ENCODE data around the gene RHBDL1. TPM values are rescaled to one million over a fixed set of nuclear protein-coding genes. Genes with fewer than 3 reads are reported as not detected.
"Not testable (repeated sequence)": the region's sequence is repeated elsewhere in the genome, so short reads cannot be mapped to it uniquely, and the experiment has no call there.

Gene RHBDL1
- total and polyA plus RNA-seq, 9 of the 15 experiments (the other 6 are each of a cell fraction or from before 2014, with no cell fraction given), result 0.03 to 5.6 (median 1.3) TPM; not detected in 1

GRCh38 chr16:712740-713250 is 37.3 kb downstream of the RHBDL1 start (continued):
- TF ChIP-seq L3MBTL2 (IDR thresholded peaks at IDR 0.05) (0 out of 2 replicates have a peak, but pooled peaks have one; percentile 23), STAG1 (CRISPR knock-in tag; IDR thresholded peaks at IDR 0.05; ENCODE audit: borderline replicate concordance) (peak; percentile 56; the same call in 1 of the 2 replicates), CTCF (IDR thresholded peaks at IDR 0.05 in 2 of 3, conservative IDR thresholded peaks at IDR 0.05 in 1 of 3; ENCODE audit: insufficient read depth in 2 of 3, low read depth in 1 of 3, low read length in 3 of 3) (peak; percentile 59 to 70 (median 66)), PHF21A (IDR thresholded peaks at IDR 0.05; ENCODE audit: borderline replicate concordance, low read depth) (0 out of 2 replicates have a peak, but pooled peaks have one; percentile 28), ARID2 (IDR thresholded peaks at IDR 0.05) (0 out of 2 replicates have a peak, but pooled peaks have one; percentile 38), CREM (IDR thresholded peaks at IDR 0.05; ENCODE audit: low read depth) (0 out of 2 replicates have a peak, but pooled peaks have one; percentile 15), ATF3 (IDR thresholded peaks at IDR 0.05) (peak; percentile 57), TFAP4 (CRISPR knock-in tag; IDR thresholded peaks at IDR 0.05; ENCODE audit: borderline replicate concordance) (peak; percentile 61; the same call in 1 of the 2 replicates), EGR1 (conservative IDR thresholded peaks at IDR 0.05) (peak; percentile 94)
- TF ChIP-seq, protein P1, sequence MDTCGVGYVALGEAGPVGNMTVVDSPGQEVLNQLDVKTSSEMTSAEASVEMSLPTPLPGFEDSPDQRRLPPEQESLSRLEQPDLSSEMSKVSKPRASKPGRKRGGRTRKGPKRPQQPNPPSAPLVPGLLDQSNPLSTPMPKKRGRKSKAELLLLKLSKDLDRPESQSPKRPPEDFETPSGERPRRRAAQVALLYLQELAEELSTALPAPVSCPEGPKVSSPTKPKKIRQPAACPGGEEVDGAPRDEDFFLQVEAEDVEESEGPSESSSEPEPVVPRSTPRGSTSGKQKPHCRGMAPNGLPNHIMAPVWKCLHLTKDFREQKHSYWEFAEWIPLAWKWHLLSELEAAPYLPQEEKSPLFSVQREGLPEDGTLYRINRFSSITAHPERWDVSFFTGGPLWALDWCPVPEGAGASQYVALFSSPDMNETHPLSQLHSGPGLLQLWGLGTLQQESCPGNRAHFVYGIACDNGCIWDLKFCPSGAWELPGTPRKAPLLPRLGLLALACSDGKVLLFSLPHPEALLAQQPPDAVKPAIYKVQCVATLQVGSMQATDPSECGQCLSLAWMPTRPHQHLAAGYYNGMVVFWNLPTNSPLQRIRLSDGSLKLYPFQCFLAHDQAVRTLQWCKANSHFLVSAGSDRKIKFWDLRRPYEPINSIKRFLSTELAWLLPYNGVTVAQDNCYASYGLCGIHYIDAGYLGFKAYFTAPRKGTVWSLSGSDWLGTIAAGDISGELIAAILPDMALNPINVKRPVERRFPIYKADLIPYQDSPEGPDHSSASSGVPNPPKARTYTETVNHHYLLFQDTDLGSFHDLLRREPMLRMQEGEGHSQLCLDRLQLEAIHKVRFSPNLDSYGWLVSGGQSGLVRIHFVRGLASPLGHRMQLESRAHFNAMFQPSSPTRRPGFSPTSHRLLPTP (IDR thresholded peaks at IDR 0.05; ENCODE audit: borderline replicate concordance, extremely low read depth, insufficient read length), result peak; percentile 10
- not testable (repeated sequence) for TF ChIP-seq ATF3 (CRISPR knock-in tag; conservative IDR thresholded peaks at IDR 0.05)
- TF ChIP-seq, protein P2, sequence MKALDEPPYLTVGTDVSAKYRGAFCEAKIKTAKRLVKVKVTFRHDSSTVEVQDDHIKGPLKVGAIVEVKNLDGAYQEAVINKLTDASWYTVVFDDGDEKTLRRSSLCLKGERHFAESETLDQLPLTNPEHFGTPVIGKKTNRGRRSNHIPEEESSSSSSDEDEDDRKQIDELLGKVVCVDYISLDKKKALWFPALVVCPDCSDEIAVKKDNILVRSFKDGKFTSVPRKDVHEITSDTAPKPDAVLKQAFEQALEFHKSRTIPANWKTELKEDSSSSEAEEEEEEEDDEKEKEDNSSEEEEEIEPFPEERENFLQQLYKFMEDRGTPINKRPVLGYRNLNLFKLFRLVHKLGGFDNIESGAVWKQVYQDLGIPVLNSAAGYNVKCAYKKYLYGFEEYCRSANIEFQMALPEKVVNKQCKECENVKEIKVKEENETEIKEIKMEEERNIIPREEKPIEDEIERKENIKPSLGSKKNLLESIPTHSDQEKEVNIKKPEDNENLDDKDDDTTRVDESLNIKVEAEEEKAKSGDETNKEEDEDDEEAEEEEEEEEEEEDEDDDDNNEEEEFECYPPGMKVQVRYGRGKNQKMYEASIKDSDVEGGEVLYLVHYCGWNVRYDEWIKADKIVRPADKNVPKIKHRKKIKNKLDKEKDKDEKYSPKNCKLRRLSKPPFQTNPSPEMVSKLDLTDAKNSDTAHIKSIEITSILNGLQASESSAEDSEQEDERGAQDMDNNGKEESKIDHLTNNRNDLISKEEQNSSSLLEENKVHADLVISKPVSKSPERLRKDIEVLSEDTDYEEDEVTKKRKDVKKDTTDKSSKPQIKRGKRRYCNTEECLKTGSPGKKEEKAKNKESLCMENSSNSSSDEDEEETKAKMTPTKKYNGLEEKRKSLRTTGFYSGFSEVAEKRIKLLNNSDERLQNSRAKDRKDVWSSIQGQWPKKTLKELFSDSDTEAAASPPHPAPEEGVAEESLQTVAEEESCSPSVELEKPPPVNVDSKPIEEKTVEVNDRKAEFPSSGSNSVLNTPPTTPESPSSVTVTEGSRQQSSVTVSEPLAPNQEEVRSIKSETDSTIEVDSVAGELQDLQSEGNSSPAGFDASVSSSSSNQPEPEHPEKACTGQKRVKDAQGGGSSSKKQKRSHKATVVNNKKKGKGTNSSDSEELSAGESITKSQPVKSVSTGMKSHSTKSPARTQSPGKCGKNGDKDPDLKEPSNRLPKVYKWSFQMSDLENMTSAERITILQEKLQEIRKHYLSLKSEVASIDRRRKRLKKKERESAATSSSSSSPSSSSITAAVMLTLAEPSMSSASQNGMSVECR (CRISPR knock-in tag; IDR thresholded peaks at IDR 0.05), result 0 out of 2 replicates have a peak, but pooled peaks have one; percentile 45

All from K562 (cell line).